Activated B cell treated with CpG ODN at 0.5 μM for 24 hours (primary cell): ENCODE data around the gene KCNK1. TPM values are rescaled to one million over a fixed set of nuclear protein-coding genes. Genes with fewer than 3 reads are reported as not detected.

Experiments used
- ATAC-seq: fragments of 200-7000 bp; cut with Tn5 transposase; one replicate; pipeline ENCODE4 v1.10.0; 2021; ENCODE audit warnings: low read depth, mild to moderate bottlenecking, moderate library complexity
- CTCF ChIA-PET: fragments of 350-600 bp; sonication (Branson Sonifier 250); formaldehyde crosslinking; loops from one replicate; lab custom pipeline; 2021; ENCODE audit warnings: antibody characterized with exemption; lab: Charles Lee
- POLR2A ChIA-PET: fragments of 350-600 bp; sonication (Branson Sonifier 250); formaldehyde crosslinking; loops from one replicate; lab custom pipeline; 2021; ENCODE audit warnings: antibody characterized with exemption; lab: Charles Lee
- DNase-seq: peaks from one replicate; pipeline ENCODE4 v3.0.0; 2022
- H3K27ac Mint-ChIP-seq: one replicate; pipeline ENCODE4 v1.8.0; 2020; ENCODE audit warnings: mixed read lengths
- H3K27me3 Mint-ChIP-seq: one replicate; pipeline ENCODE4 v1.8.0; 2021; ENCODE audit warnings: mixed read lengths
- H3K36me3 Mint-ChIP-seq: one replicate; pipeline ENCODE4 v1.8.0; 2021; ENCODE audit warnings: low read depth, mixed read lengths
- H3K4me1 Mint-ChIP-seq: one replicate; pipeline ENCODE4 v1.8.0; 2021; ENCODE audit warnings: mixed read lengths
- H3K4me3 Mint-ChIP-seq: one replicate; pipeline ENCODE4 v1.8.0; 2020; ENCODE audit warnings: mild to moderate bottlenecking, mixed read lengths
- H3K9me3 Mint-ChIP-seq: one replicate; pipeline ENCODE4 v1.8.0; 2020; ENCODE audit warnings: mixed read lengths
- intact Hi-C: fragments of 100-400 bp; cut with micrococcal nuclease; formaldehyde crosslinking; loops from one replicate; pipeline ENCODE4 v1.15.1; 2024
- total RNA-seq: library from RNA; stranded (reverse); gene quantifications from 2 replicates; pipeline ENCODE4 v1.2.3, GENCODE V29; 2022
- TF ChIP-seq, protein P1 (sequence below): fragments of 200-600 bp; IDR thresholded peaks from one replicate; pipeline ENCODE4 v1.8.0; 2022; ENCODE audit warnings: antibody characterized with exemption, mild to moderate bottlenecking

KCNK1 gene
- total RNA-seq, 1 donor from 2014 or later, result not detected

DNA sequence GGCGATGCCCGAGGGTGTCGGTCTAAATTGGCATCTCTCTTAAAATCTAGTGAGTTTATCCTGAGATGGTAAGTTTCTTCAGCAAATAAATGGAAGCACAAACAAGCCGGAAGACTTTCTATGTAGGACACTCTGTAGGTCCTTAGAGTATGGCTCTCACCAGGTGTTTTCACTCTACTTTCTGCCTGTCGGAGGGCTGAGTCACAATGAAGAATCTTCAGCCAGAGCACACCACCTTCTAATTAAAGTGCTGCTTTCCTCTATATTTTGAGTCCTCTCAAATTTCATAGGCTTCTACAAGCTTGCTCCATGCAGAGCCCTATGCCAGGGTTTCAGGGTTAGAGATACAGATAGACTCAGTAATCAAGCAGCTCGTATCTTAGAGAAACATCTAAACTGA, 27.1 kb downstream of the KCNK1 start:
- peaks cover 3% of the 10 kb centered on the region for H3K9me3 Mint-ChIP-seq
- no peak overlapping the region for H3K27ac Mint-ChIP-seq
- H3K4me1 Mint-ChIP-seq, result no peaks in the 10 kb centered on the region
- no peak for ATAC-seq
- TF ChIP-seq, protein P1, sequence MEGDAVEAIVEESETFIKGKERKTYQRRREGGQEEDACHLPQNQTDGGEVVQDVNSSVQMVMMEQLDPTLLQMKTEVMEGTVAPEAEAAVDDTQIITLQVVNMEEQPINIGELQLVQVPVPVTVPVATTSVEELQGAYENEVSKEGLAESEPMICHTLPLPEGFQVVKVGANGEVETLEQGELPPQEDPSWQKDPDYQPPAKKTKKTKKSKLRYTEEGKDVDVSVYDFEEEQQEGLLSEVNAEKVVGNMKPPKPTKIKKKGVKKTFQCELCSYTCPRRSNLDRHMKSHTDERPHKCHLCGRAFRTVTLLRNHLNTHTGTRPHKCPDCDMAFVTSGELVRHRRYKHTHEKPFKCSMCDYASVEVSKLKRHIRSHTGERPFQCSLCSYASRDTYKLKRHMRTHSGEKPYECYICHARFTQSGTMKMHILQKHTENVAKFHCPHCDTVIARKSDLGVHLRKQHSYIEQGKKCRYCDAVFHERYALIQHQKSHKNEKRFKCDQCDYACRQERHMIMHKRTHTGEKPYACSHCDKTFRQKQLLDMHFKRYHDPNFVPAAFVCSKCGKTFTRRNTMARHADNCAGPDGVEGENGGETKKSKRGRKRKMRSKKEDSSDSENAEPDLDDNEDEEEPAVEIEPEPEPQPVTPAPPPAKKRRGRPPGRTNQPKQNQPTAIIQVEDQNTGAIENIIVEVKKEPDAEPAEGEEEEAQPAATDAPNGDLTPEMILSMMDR, result no peak
- ChIA-PET CTCF (no interaction called here), POLR2A (no interaction called here)
- no peaks in the 10 kb centered on the region for H3K36me3 Mint-ChIP-seq
- DNase-seq, result no peak
- H3K27me3 Mint-ChIP-seq, result peaks cover 3% of the 10 kb centered on the region
- intact Hi-C loops, result no loop called here
- H3K4me3 Mint-ChIP-seq, result no peak overlapping the region

DNA sequence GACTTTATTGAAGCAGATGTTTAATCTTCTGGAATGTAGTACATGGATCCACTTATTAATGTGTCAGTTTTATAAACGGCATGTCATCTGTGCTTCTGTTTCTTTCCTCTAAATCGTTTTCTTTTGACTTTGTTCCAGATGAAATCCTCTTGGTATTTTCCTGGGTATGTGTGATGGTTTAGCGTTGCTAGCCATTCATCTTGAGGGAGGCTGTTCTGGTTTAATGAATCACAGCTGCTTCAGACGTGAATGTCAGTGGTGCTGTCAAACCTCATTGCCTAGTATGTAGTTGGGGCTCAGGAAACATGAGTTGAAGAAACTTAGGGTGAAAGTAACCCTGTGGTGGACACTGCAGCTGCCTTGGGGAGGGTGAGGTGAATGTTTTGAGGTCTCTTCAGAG, 33.2 kb downstream of the KCNK1 start:
- Mint-ChIP-seq H3K4me1 (no peaks in the 10 kb centered on the region), H3K36me3 (no peaks in the 10 kb centered on the region), H3K9me3 (peaks cover 5% of the 10 kb centered on the region), H3K4me3 (no peak overlapping the region), H3K27ac (no peak overlapping the region), H3K27me3 (no peaks in the 10 kb centered on the region)
- ATAC-seq (no peak), DNase-seq (no peak)
- TF ChIP-seq, protein P1, result no peak
- intact Hi-C loops, result no loop called here
- ChIA-PET POLR2A (no interaction called here), CTCF (no interaction called here)

DNA sequence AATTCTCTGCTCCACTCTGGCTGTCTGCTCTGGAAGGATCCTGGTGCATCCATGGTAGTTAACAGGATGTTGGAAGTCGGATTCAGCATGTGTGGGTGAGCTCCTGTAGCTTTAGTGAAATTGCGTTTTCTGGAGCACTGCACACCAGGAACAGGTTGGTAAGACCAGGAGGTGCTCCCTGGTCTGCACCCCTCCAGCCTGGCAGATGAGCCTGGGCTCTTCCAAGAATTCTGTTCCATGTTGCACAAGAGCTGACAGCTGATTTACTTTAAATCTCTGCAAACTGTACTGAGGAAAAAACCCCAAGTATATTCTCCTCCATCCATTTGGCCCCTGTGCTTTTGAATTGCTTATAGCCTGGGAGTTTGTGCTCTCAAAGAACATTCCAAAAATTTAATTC, 33.7 kb downstream of the KCNK1 start:
- H3K9me3 Mint-ChIP-seq, result peaks cover 5% of the 10 kb centered on the region
- H3K4me3 Mint-ChIP-seq, result no peak overlapping the region
- H3K36me3 Mint-ChIP-seq, result no peaks in the 10 kb centered on the region
- no peak overlapping the region for H3K27ac Mint-ChIP-seq
- TF ChIP-seq, protein P1, result no peak
- H3K27me3 Mint-ChIP-seq, result no peaks in the 10 kb centered on the region
- POLR2A ChIA-PET, result no interaction called here
- no peak for ATAC-seq
- intact Hi-C loops, result no loop called here
- CTCF ChIA-PET, result no interaction called here
- DNase-seq, result no peak
- no peaks in the 10 kb centered on the region for H3K4me1 Mint-ChIP-seq

DNA sequence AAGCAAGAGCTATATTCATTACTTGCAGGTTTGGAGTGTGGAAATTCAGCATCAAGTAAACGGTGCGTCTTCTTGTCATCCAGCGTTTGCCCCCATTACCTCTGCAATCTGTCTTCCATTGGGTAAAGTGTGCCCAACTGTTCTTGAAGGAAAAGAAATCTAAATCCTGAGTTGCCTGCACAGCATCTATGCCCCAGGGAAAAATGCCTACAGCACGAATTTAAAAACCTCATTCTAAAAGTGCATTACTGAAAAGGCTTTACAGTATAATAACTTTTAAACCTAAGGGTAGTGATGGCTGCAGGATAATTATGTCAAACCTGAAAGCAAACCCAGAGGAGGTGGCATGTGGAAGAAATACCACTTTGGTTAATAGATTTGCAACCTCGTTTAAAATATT, 37.2 kb downstream of the KCNK1 start:
- no peaks in the 10 kb centered on the region for H3K27me3 Mint-ChIP-seq
- DNase-seq (no peak), ATAC-seq (no peak)
- POLR2A ChIA-PET, result no interaction called here
- no peaks in the 10 kb centered on the region for H3K36me3 Mint-ChIP-seq
- no peaks in the 10 kb centered on the region for H3K4me1 Mint-ChIP-seq
- H3K4me3 Mint-ChIP-seq, result no peak overlapping the region
- TF ChIP-seq, protein P1, result no peak
- CTCF ChIA-PET, result no interaction called here
- H3K9me3 Mint-ChIP-seq, result peaks cover 5% of the 10 kb centered on the region
- no peak overlapping the region for H3K27ac Mint-ChIP-seq
- intact Hi-C loops, result no loop called here

DNA sequence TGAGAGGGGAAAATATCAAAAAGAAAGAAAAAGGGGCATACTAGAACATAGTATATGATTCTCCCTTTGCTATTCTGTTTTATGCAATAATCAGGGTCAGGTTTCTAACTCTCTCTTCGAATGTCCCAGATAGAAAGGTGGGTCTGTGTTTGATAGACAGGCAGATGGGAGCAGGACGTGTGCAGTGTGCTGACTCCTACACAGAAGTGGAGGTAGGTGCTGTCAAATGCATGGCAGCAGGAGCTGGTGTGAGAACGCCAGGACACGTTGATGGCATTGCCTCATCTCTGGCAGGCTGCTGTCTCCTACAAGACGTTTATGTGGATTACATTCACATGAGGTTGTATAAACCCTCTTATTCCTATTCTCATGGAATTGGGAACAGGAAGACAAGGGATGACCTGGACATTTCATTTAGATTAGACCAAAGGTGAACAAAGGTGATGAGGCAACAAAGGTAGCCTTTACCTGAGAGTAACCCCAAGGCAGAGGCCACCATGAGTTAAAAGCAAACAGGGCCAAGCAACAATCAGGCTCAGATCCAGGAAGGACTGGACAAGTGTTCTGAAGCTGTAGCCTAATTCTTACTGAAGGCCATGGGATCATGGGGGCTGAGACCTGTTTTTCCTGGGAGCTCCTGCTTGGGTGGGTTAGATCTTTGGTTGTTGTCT, 37.8 kb downstream of the KCNK1 start:
- H3K9me3 Mint-ChIP-seq, result peaks cover 5% of the 10 kb centered on the region
- H3K27me3 Mint-ChIP-seq, result no peaks in the 10 kb centered on the region
- ATAC-seq (no peak), DNase-seq (no peak)
- H3K4me1 Mint-ChIP-seq, result no peaks in the 10 kb centered on the region
- ChIA-PET POLR2A (no interaction called here), CTCF (no interaction called here)
- no peaks in the 10 kb centered on the region for H3K36me3 Mint-ChIP-seq
- TF ChIP-seq, protein P1, result no peak
- intact Hi-C loops, result no loop called here
- no peak overlapping the region for H3K4me3 Mint-ChIP-seq
- no peak overlapping the region for H3K27ac Mint-ChIP-seq
